Activated T-helper 17 cell treated with anti-CD3 and anti-CD28 coated beads, Interleukin-2, amount 50 U/mL, for 72 hours (primary cell): Measurements from ENCODE around the gene IGSF21. TPM values are rescaled to one million over a fixed set of nuclear protein-coding genes. Genes with fewer than 3 reads are reported as not detected.

Experiments
- ATAC-seq: fragments of 150-1000 bp; cut with Tn5 transposase; replicated peaks from 2 replicates; pipeline ENCODE4 v1.10.0; 2021; ENCODE audit warnings: mild to moderate bottlenecking, moderate library complexity
- H3K27ac Mint-ChIP-seq: one replicate; pipeline ENCODE4 v1.8.0; 2022; ENCODE audit warnings: mixed read lengths
- H3K27me3 Mint-ChIP-seq: one replicate; pipeline ENCODE4 v1.8.0; 2022; ENCODE audit warnings: mixed read lengths
- H3K36me3 Mint-ChIP-seq: one replicate; pipeline ENCODE4 v1.8.0; 2022; ENCODE audit warnings: low read depth, mild to moderate bottlenecking, mixed read lengths
- H3K4me1 Mint-ChIP-seq: one replicate; pipeline ENCODE4 v1.8.0; 2022; ENCODE audit warnings: mixed read lengths
- H3K4me3 Mint-ChIP-seq: one replicate; pipeline ENCODE4 v1.8.0; 2022; ENCODE audit warnings: mild to moderate bottlenecking, mixed read lengths
- H3K9me3 Mint-ChIP-seq: one replicate; pipeline ENCODE4 v1.8.0; 2022; ENCODE audit warnings: mixed read lengths
- total RNA-seq, 2 donors: library from RNA; stranded (reverse); gene quantifications; one replicate each; pipeline ENCODE4 v1.2.3, GENCODE V29; 2022

Gene IGSF21
- total RNA-seq, 2 donors from 2014 or later, result not detected

- ATAC-seq, result no peak
- H3K9me3 Mint-ChIP-seq, result no peaks in the 10 kb centered on the region
- H3K4me1 Mint-ChIP-seq, result no peaks in the 10 kb centered on the region
- H3K27me3 Mint-ChIP-seq, result peaks cover 12% of the 10 kb centered on the region
- no peak overlapping the region for H3K4me3 Mint-ChIP-seq
- H3K27ac Mint-ChIP-seq, result no peak overlapping the region
- no peaks in the 10 kb centered on the region for H3K36me3 Mint-ChIP-seq
Measured at GRCh38 chr1:18140411-18140810, 32.8 kb downstream of the IGSF21 start.

- no peak for ATAC-seq
- Mint-ChIP-seq H3K9me3 (no peaks in the 10 kb centered on the region), H3K27ac (no peak overlapping the region), H3K36me3 (no peaks in the 10 kb centered on the region), H3K4me1 (no peaks in the 10 kb centered on the region), H3K4me3 (no peak overlapping the region), H3K27me3 (peaks cover 16% of the 10 kb centered on the region)
Measured at GRCh38 chr1:18141661-18142060, 34.1 kb downstream of the IGSF21 start.

GRCh38 chr1:18142471-18142870, 34.9 kb downstream of the IGSF21 start:
- no peaks in the 10 kb centered on the region for H3K4me1 Mint-ChIP-seq
- no peaks in the 10 kb centered on the region for H3K36me3 Mint-ChIP-seq
- H3K9me3 Mint-ChIP-seq, result no peaks in the 10 kb centered on the region
- H3K27me3 Mint-ChIP-seq, result peaks cover 19% of the 10 kb centered on the region
- no peak overlapping the region for H3K27ac Mint-ChIP-seq
- no peak for ATAC-seq
- no peak overlapping the region for H3K4me3 Mint-ChIP-seq

GRCh38 chr1:18142969-18143368, 35.4 kb downstream of the IGSF21 start:
- Mint-ChIP-seq H3K27ac (no peak overlapping the region), H3K4me1 (no peaks in the 10 kb centered on the region), H3K36me3 (no peaks in the 10 kb centered on the region), H3K4me3 (no peak overlapping the region), H3K27me3 (peaks cover 20% of the 10 kb centered on the region), H3K9me3 (no peaks in the 10 kb centered on the region)
- ATAC-seq, result no peak

GRCh38 chr1:18144062-18144461, 36.5 kb downstream of the IGSF21 start:
- H3K27me3 Mint-ChIP-seq, result peaks cover 22% of the 10 kb centered on the region
- H3K4me3 Mint-ChIP-seq, result no peak overlapping the region
- H3K36me3 Mint-ChIP-seq, result no peaks in the 10 kb centered on the region
- no peak overlapping the region for H3K27ac Mint-ChIP-seq
- no peaks in the 10 kb centered on the region for H3K4me1 Mint-ChIP-seq
- H3K9me3 Mint-ChIP-seq, result no peaks in the 10 kb centered on the region
- no peak for ATAC-seq

- no peak for ATAC-seq
- Mint-ChIP-seq H3K27me3 (peaks cover 22% of the 10 kb centered on the region), H3K36me3 (no peaks in the 10 kb centered on the region), H3K4me3 (no peak overlapping the region), H3K4me1 (no peaks in the 10 kb centered on the region), H3K27ac (no peak overlapping the region), H3K9me3 (no peaks in the 10 kb centered on the region)
Measured at GRCh38 chr1:18144916-18145647, 37.5 kb downstream of the IGSF21 start.

GRCh38 chr1:18145851-18146618, 38.4 kb downstream of the IGSF21 start:
- no peaks in the 10 kb centered on the region for H3K36me3 Mint-ChIP-seq

GRCh38 chr1:18146886-18147285, 39.3 kb downstream of the IGSF21 start:
- Mint-ChIP-seq H3K27ac (no peak overlapping the region), H3K4me3 (no peak overlapping the region), H3K36me3 (no peaks in the 10 kb centered on the region), H3K9me3 (no peaks in the 10 kb centered on the region), H3K27me3 (peaks cover 23% of the 10 kb centered on the region), H3K4me1 (no peaks in the 10 kb centered on the region)
- no peak for ATAC-seq

More at GRCh38 chr1:18145851-18146618, 38.4 kb downstream of the IGSF21 start:
- Mint-ChIP-seq H3K27ac (no peak overlapping the region), H3K9me3 (no peaks in the 10 kb centered on the region), H3K27me3 (peaks cover 24% of the 10 kb centered on the region), H3K4me3 (no peak overlapping the region), H3K4me1 (no peaks in the 10 kb centered on the region)
- ATAC-seq, result no peak

- no peaks in the 10 kb centered on the region for H3K9me3 Mint-ChIP-seq
- H3K4me3 Mint-ChIP-seq, result no peak overlapping the region
- ATAC-seq, result no peak
- no peak overlapping the region for H3K27ac Mint-ChIP-seq
- peaks cover 26% of the 10 kb centered on the region for H3K27me3 Mint-ChIP-seq
- no peaks in the 10 kb centered on the region for H3K4me1 Mint-ChIP-seq
- no peaks in the 10 kb centered on the region for H3K36me3 Mint-ChIP-seq
Measured at GRCh38 chr1:18147672-18148071, 40.1 kb downstream of the IGSF21 start.

GRCh38 chr1:18148461-18148860, 40.9 kb downstream of the IGSF21 start:
- H3K9me3 Mint-ChIP-seq, result no peaks in the 10 kb centered on the region
- no peak overlapping the region for H3K27ac Mint-ChIP-seq
- no peak for ATAC-seq
- H3K36me3 Mint-ChIP-seq, result no peaks in the 10 kb centered on the region
- peaks cover 26% of the 10 kb centered on the region for H3K27me3 Mint-ChIP-seq
- no peaks in the 10 kb centered on the region for H3K4me1 Mint-ChIP-seq
- H3K4me3 Mint-ChIP-seq, result no peak overlapping the region

- no peak for ATAC-seq
- no peaks in the 10 kb centered on the region for H3K9me3 Mint-ChIP-seq
- H3K36me3 Mint-ChIP-seq, result no peaks in the 10 kb centered on the region
- no peak overlapping the region for H3K4me3 Mint-ChIP-seq
- H3K27me3 Mint-ChIP-seq, result peaks cover 26% of the 10 kb centered on the region
- no peak overlapping the region for H3K27ac Mint-ChIP-seq
- H3K4me1 Mint-ChIP-seq, result no peaks in the 10 kb centered on the region
Measured at GRCh38 chr1:18149027-18149641, 41.5 kb downstream of the IGSF21 start.

- no peaks in the 10 kb centered on the region for H3K36me3 Mint-ChIP-seq
- H3K9me3 Mint-ChIP-seq, result no peaks in the 10 kb centered on the region
- ATAC-seq, result no peak
- peaks cover 19% of the 10 kb centered on the region for H3K27me3 Mint-ChIP-seq
- H3K4me1 Mint-ChIP-seq, result no peaks in the 10 kb centered on the region
- no peak overlapping the region for H3K27ac Mint-ChIP-seq
- no peak overlapping the region for H3K4me3 Mint-ChIP-seq
Measured at GRCh38 chr1:18151436-18152122, 44.0 kb downstream of the IGSF21 start.

- Mint-ChIP-seq H3K36me3 (no peaks in the 10 kb centered on the region), H3K27ac (no peak overlapping the region), H3K27me3 (peaks cover 23% of the 10 kb centered on the region), H3K9me3 (no peaks in the 10 kb centered on the region), H3K4me3 (no peak overlapping the region), H3K4me1 (no peaks in the 10 kb centered on the region)
- no peak for ATAC-seq
Measured at GRCh38 chr1:18154430-18155194, 47.0 kb downstream of the IGSF21 start.

- Mint-ChIP-seq H3K36me3 (no peaks in the 10 kb centered on the region), H3K9me3 (no peaks in the 10 kb centered on the region), H3K27me3 (peaks cover 26% of the 10 kb centered on the region), H3K4me3 (no peak overlapping the region), H3K4me1 (no peaks in the 10 kb centered on the region), H3K27ac (no peak overlapping the region)
- no peak for ATAC-seq
Measured at GRCh38 chr1:18155881-18156385, 48.3 kb downstream of the IGSF21 start.
